ENCODE data around the gene PCDHGA1.

DNA sequence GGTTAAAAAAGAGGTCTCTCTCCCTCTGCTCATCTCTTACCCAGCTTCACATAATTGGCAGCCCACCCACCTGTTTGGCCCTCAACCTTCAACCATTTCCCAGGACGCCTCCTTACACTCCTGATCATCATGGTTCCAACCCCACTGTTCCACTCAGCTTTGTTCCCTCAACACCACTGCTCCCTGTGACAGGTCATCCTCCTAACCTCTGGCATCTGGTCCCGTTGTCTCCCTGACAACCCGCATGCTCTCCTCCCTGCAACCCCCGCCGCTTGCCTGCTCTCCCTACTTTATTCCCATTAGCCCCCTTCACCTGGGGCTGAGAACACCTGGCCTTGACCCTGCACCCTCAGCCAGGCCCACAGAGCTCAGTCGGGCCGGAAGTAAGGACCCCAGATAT lies 171.4 kb downstream of the PCDHGA1 start:
- TF ChIP-seq CTCF (IDR thresholded peaks at IDR 0.05; ENCODE audit: poor library complexity) (no peak), EZH2 (IDR thresholded peaks at IDR 0.05; ENCODE audit: borderline replicate concordance) (no peak), EZH2phosphoT487 (IDR thresholded peaks at IDR 0.05; ENCODE audit: low read depth, severe bottlenecking, unreplicated experiment) (no peak)

All from hepatocyte (in vitro differentiated cells).